ENCODE measurements around the gene SBK1.

SBK1 gene

GRCh38 chr16:28265822-28266221 is 26.5 kb upstream of the SBK1 start:
- Histone ChIP-seq H3K9me3 (ENCODE audit: insufficient read depth, low read depth, low read length) (no peaks in the 10 kb centered on the region), H3F3A (ENCODE audit: low read depth) (no peaks in the 10 kb centered on the region), H3K4me3 (ENCODE audit: low read length, poor library complexity, severe bottlenecking) (no peak overlapping the region), H3K9me2 (replicated peaks; ENCODE audit: low read depth, low read length) (no peaks in the 10 kb centered on the region), H3K4me2 (ENCODE audit: low read depth, low read length, poor library complexity, severe bottlenecking) (no peak overlapping the region), H4K20me1 (ENCODE audit: insufficient read depth, low read length, poor library complexity, severe bottlenecking) (no peaks in the 10 kb centered on the region), H3K79me2 (ENCODE audit: insufficient read depth, low read length) (no peaks in the 10 kb centered on the region), H2AFZ (ENCODE audit: low read length) (no peak overlapping the region), H3K36me3 (ENCODE audit: insufficient read depth, low read length) (no peaks in the 10 kb centered on the region), H3K4me1 (ENCODE audit: insufficient read depth, low read length, poor library complexity, severe bottlenecking) (no peaks in the 10 kb centered on the region), H3K9ac (ENCODE audit: low read depth, low read length, poor library complexity, severe bottlenecking) (no peak overlapping the region), H3K27me3 (ENCODE audit: insufficient read depth, low read length, poor library complexity, severe bottlenecking) (no peaks in the 10 kb centered on the region)
- TF ChIP-seq CTCF (conservative IDR thresholded peaks at IDR 0.05; ENCODE audit: low read length) (no peak), EZH2phosphoT487 (IDR thresholded peaks at IDR 0.05; ENCODE audit: borderline replicate concordance) (no peak)

GRCh38 chr16:28267356-28267755 is 25.0 kb upstream of the SBK1 start:
- H3K4me3 ChIP-seq (ENCODE audit: low read length, poor library complexity, severe bottlenecking): no peak overlapping the region
- H3K4me2 ChIP-seq (ENCODE audit: low read depth, low read length, poor library complexity, severe bottlenecking): no peak overlapping the region
- no peaks in the 10 kb centered on the region for H3K9me3 ChIP-seq (ENCODE audit: insufficient read depth, low read depth, low read length)
- H3K9ac ChIP-seq (ENCODE audit: low read depth, low read length, poor library complexity, severe bottlenecking): no peak overlapping the region
- TF ChIP-seq EZH2phosphoT487 (IDR thresholded peaks at IDR 0.05; ENCODE audit: borderline replicate concordance): no peak
- TF ChIP-seq CTCF (conservative IDR thresholded peaks at IDR 0.05; ENCODE audit: low read length): no peak
- H3K36me3 ChIP-seq (ENCODE audit: insufficient read depth, low read length): no peaks in the 10 kb centered on the region
- H3K9me2 ChIP-seq (replicated peaks; ENCODE audit: low read depth, low read length): no peaks in the 10 kb centered on the region
- H3K4me1 ChIP-seq (ENCODE audit: insufficient read depth, low read length, poor library complexity, severe bottlenecking): no peaks in the 10 kb centered on the region
- no peaks in the 10 kb centered on the region for H4K20me1 ChIP-seq (ENCODE audit: insufficient read depth, low read length, poor library complexity, severe bottlenecking)
- H3K27me3 ChIP-seq (ENCODE audit: insufficient read depth, low read length, poor library complexity, severe bottlenecking): no peaks in the 10 kb centered on the region
- H2AFZ ChIP-seq (ENCODE audit: low read length): no peak overlapping the region
- H3F3A ChIP-seq (ENCODE audit: low read depth): no peaks in the 10 kb centered on the region
- H3K79me2 ChIP-seq (ENCODE audit: insufficient read depth, low read length): no peaks in the 10 kb centered on the region

GRCh38 chr16:28273511-28273910 is 18.8 kb upstream of the SBK1 start:
- Histone ChIP-seq H3K4me1 (ENCODE audit: insufficient read depth, low read length, poor library complexity, severe bottlenecking) (no peaks in the 10 kb centered on the region), H2AFZ (ENCODE audit: low read length) (no peak overlapping the region), H4K20me1 (ENCODE audit: insufficient read depth, low read length, poor library complexity, severe bottlenecking) (no peaks in the 10 kb centered on the region)

More at GRCh38 chr16:28273511-28273910, 18.8 kb upstream of the SBK1 start:
- no peaks in the 10 kb centered on the region for H3K9me3 ChIP-seq (ENCODE audit: insufficient read depth, low read depth, low read length)
- H3K9me2 ChIP-seq (replicated peaks; ENCODE audit: low read depth, low read length): no peaks in the 10 kb centered on the region
- H3K4me3 ChIP-seq (ENCODE audit: low read length, poor library complexity, severe bottlenecking): no peak overlapping the region
- no peaks in the 10 kb centered on the region for H3F3A ChIP-seq (ENCODE audit: low read depth)
- no peak overlapping the region for H3K9ac ChIP-seq (ENCODE audit: low read depth, low read length, poor library complexity, severe bottlenecking)
- TF ChIP-seq CTCF (conservative IDR thresholded peaks at IDR 0.05; ENCODE audit: low read length): no peak
- no peak for TF ChIP-seq EZH2phosphoT487 (IDR thresholded peaks at IDR 0.05; ENCODE audit: borderline replicate concordance)
- no peak overlapping the region for H3K4me2 ChIP-seq (ENCODE audit: low read depth, low read length, poor library complexity, severe bottlenecking)
- no peaks in the 10 kb centered on the region for H3K79me2 ChIP-seq (ENCODE audit: insufficient read depth, low read length)
- no peaks in the 10 kb centered on the region for H3K27me3 ChIP-seq (ENCODE audit: insufficient read depth, low read length, poor library complexity, severe bottlenecking)
- no peaks in the 10 kb centered on the region for H3K36me3 ChIP-seq (ENCODE audit: insufficient read depth, low read length)
